PC-3 (cell line): ENCODE results near the gene MARCHF3. TPM values are rescaled to one million over a fixed set of nuclear protein-coding genes. Genes with fewer than 3 reads are reported as not detected.
"Not testable (repeated sequence)": the region's sequence is repeated elsewhere in the genome, so short reads cannot be mapped to it uniquely, and the experiment has no call there.

Source experiments
- ATAC-seq: fragments of 200-7000 bp; cut with Tn5 transposase; 2 replicates; pipeline ENCODE4 v1.9.1; 2020; ENCODE audit warnings: mild to moderate bottlenecking, moderate library complexity
- BruUV-seq: library from RNA; stranded (reverse); fragments of 400-500 nt; replicated peaks from 2 replicates; lab custom pipeline; 2021; lab: Mats Ljungman, UMichigan
- CTCF ChIA-PET: fragments of 300-600 bp; sonication (Branson Sonifier 250); formaldehyde crosslinking; loops from one replicate; lab custom pipeline; 2022; ENCODE audit warnings: antibody characterized with exemption; lab: Charles Lee
- POLR2A ChIA-PET: fragments of 300-600 bp; sonication (Branson Sonifier 250); formaldehyde crosslinking; loops from one replicate; lab custom pipeline; 2022; ENCODE audit warnings: antibody characterized with exemption; ENCODE audit not compliant: unreplicated experiment; lab: Charles Lee
- DNase-seq: peaks from one replicate; pipeline ENCODE4 v3.0.0-alpha.2; 2015
- H2AFZ ChIP-seq: fragments of 300-600 bp; sonication (generic); 2 replicates; pipeline ENCODE4 v1.6.0; 2016; ENCODE audit warnings: antibody characterized with exemption, low read length
- H3F3A ChIP-seq: fragments of 300-600 bp; sonication (generic); one replicate; pipeline ENCODE4 v1.6.0; 2017; ENCODE audit warnings: antibody characterized with exemption, low read length, control low read depth, mild to moderate bottlenecking; ENCODE audit not compliant: unreplicated experiment
- H3K27ac ChIP-seq: fragments of 300-600 bp; sonication (generic); 2 replicates; pipeline ENCODE4 v1.5.1; 2016; ENCODE audit warnings: mild to moderate bottlenecking, low read length
- H3K27me3 ChIP-seq: fragments of 300-600 bp; sonication (generic); 2 replicates; pipeline ENCODE4 v1.6.1; 2016; ENCODE audit warnings: low read length, mixed read lengths
- H3K36me3 ChIP-seq: fragments of 300-600 bp; sonication (generic); 2 replicates; pipeline ENCODE4 v1.6.1; 2016; ENCODE audit warnings: low read depth, mixed run types, low read length, mixed read lengths
- H3K4me1 ChIP-seq: fragments of 300-600 bp; sonication (generic); 2 replicates; pipeline ENCODE4 v1.5.1; 2016; ENCODE audit warnings: low read length; ENCODE audit not compliant: insufficient read depth
- H3K4me2 ChIP-seq: fragments of 300-600 bp; sonication (generic); 2 replicates; pipeline ENCODE4 v1.6.0; 2016; ENCODE audit warnings: low read length
- H3K4me3 ChIP-seq: fragments of 300-600 bp; sonication (generic); 2 replicates; pipeline ENCODE4 v1.5.1; 2016; ENCODE audit warnings: mild to moderate bottlenecking, low read length, mixed read lengths
- H3K79me2 ChIP-seq: fragments of 300-600 bp; sonication (generic); 2 replicates; pipeline ENCODE4 v1.6.1; 2017; ENCODE audit warnings: low read length, mixed read lengths
- H3K9ac ChIP-seq: fragments of 300-600 bp; sonication (generic); 2 replicates; pipeline ENCODE4 v1.6.0; 2016; ENCODE audit warnings: mild to moderate bottlenecking, low read length
- H3K9me2 ChIP-seq: fragments of 300-600 bp; sonication (generic); replicated peaks from 2 replicates; pipeline ENCODE4 v1.6.1; 2016; ENCODE audit warnings: mixed run types, low read length, mixed read lengths
- H3K9me3 ChIP-seq: fragments of 300-600 bp; sonication (generic); 2 replicates; pipeline ENCODE4 v1.6.1; 2016; ENCODE audit warnings: low read length, mixed read lengths
- H4K20me1 ChIP-seq: fragments of 300-600 bp; sonication (generic); 2 replicates; pipeline ENCODE4 v1.6.1; 2016; ENCODE audit warnings: low read length, mixed read lengths
- CTCF ChIP-seq: fragments of 300-600 bp; sonication (generic); conservative IDR thresholded peaks from 2 replicates; pipeline ENCODE4 v1.5.1; 2017; ENCODE audit warnings: antibody characterized with exemption, low read depth, mild to moderate bottlenecking, low read length
- EZH2 ChIP-seq: fragments of 300-600 bp; sonication (generic); IDR thresholded peaks from one replicate; pipeline ENCODE4 v1.6.1; 2017; ENCODE audit warnings: antibody characterized with exemption, mild to moderate bottlenecking, low read length; ENCODE audit not compliant: unreplicated experiment
- EZH2phosphoT487 ChIP-seq: fragments of 300-600 bp; sonication (generic); IDR thresholded peaks from 2 replicates; pipeline ENCODE4 v1.6.1; 2018; ENCODE audit warnings: mild to moderate bottlenecking, antibody characterized with exemption, low read length, borderline replicate concordance
- intact Hi-C: fragments of 100-400 bp; cut with micrococcal nuclease; formaldehyde crosslinking; loops from 2 replicates; pipeline ENCODE4 v1.9.0; 2023
- total RNA-seq: library from RNA; depleted of rRNA; stranded (reverse); fragments of >200 nt; gene quantifications from 2 replicates; pipeline ENCODE4 v1.2.3, GENCODE V29; 2014

The MARCHF3 gene
- total RNA-seq, 1 experiment from 2014 or later: 2.5 TPM

- ATAC-seq (no peak), DNase-seq (no peak)
- no peaks in the 10 kb centered on the region for H3F3A ChIP-seq
- no peak overlapping the region for H3K4me3 ChIP-seq
- no peaks in the 10 kb centered on the region for H3K9me3 ChIP-seq
- H3K4me1 ChIP-seq: no peaks in the 10 kb centered on the region
- no peaks in the 10 kb centered on the region for H3K79me2 ChIP-seq
- H3K36me3 ChIP-seq: no peaks in the 10 kb centered on the region
- CTCF ChIA-PET: no interaction called here
- H3K27ac ChIP-seq: no peak overlapping the region
- no peak overlapping the region for H3K4me2 ChIP-seq
- no peaks in the 10 kb centered on the region for H3K27me3 ChIP-seq
- no TSS peak for BruUV-seq
- H3K9me2 ChIP-seq: no peaks in the 10 kb centered on the region
- POLR2A ChIA-PET: no interaction called here
- no peak for TF ChIP-seq CTCF
- no peak for TF ChIP-seq EZH2
- no peak for TF ChIP-seq EZH2phosphoT487
- no peak overlapping the region for H2AFZ ChIP-seq
- no peaks in the 10 kb centered on the region for H4K20me1 ChIP-seq
- no peak overlapping the region for H3K9ac ChIP-seq
- intact Hi-C loops: no loop called here
These were observed 172.6 kb downstream of the MARCHF3 start for GRCh38 chr5:126857472-126858410.

GRCh38 chr5:126855266-126855665 is 175.1 kb downstream of the MARCHF3 start:
- Histone ChIP-seq H3K27me3 (no peaks in the 10 kb centered on the region), H3K4me2 (no peak overlapping the region), H3K4me3 (no peak overlapping the region), H3K9me3 (no peaks in the 10 kb centered on the region), H4K20me1 (no peaks in the 10 kb centered on the region), H2AFZ (no peak overlapping the region), H3K36me3 (no peaks in the 10 kb centered on the region), H3F3A (no peaks in the 10 kb centered on the region), H3K9me2 (no peaks in the 10 kb centered on the region), H3K27ac (no peak overlapping the region), H3K79me2 (no peaks in the 10 kb centered on the region), H3K4me1 (no peaks in the 10 kb centered on the region), H3K9ac (no peak overlapping the region)
- no TSS peak for BruUV-seq
- intact Hi-C loops: no loop called here
- TF ChIP-seq CTCF (no peak), EZH2 (no peak), EZH2phosphoT487 (no peak)
- DNase-seq: no peak
- ChIA-PET CTCF (no interaction called here), POLR2A (no interaction called here)
- no peak for ATAC-seq

- no peaks in the 10 kb centered on the region for H3K36me3 ChIP-seq
- no TSS peak for BruUV-seq
- no peaks in the 10 kb centered on the region for H3K27me3 ChIP-seq
- ChIA-PET CTCF (no interaction called here), POLR2A (no interaction called here)
- H3K9me2 ChIP-seq: no peaks in the 10 kb centered on the region
- no peak for TF ChIP-seq EZH2
- no peak for TF ChIP-seq EZH2phosphoT487
- no peak for TF ChIP-seq CTCF
- ATAC-seq: no peak
- no peaks in the 10 kb centered on the region for H3K4me1 ChIP-seq
- H3K4me3 ChIP-seq: no peak overlapping the region
- H4K20me1 ChIP-seq: no peaks in the 10 kb centered on the region
- no peaks in the 10 kb centered on the region for H3K9me3 ChIP-seq
- H3K27ac ChIP-seq: no peak overlapping the region
- H3K9ac ChIP-seq: no peak overlapping the region
- no peak overlapping the region for H3K4me2 ChIP-seq
- no peaks in the 10 kb centered on the region for H3F3A ChIP-seq
- no peak for DNase-seq
- H2AFZ ChIP-seq: no peak overlapping the region
- intact Hi-C loops: no loop called here
- H3K79me2 ChIP-seq: no peaks in the 10 kb centered on the region
These were observed 175.7 kb downstream of the MARCHF3 start for GRCh38 chr5:126854526-126855110.

GRCh38 chr5:126853541-126854307 is 176.6 kb downstream of the MARCHF3 start:
- H3K9me3 ChIP-seq, H3K27me3 ChIP-seq, H3K9me2 ChIP-seq, H4K20me1 ChIP-seq, H3K36me3 ChIP-seq, DNase-seq, H2AFZ ChIP-seq, H3K79me2 ChIP-seq, CTCF ChIA-PET, POLR2A ChIA-PET, H3K4me1 ChIP-seq, H3F3A ChIP-seq, BruUV-seq, intact Hi-C loops, H3K4me2 ChIP-seq, ATAC-seq, H3K27ac ChIP-seq, H3K9ac ChIP-seq, H3K4me3 ChIP-seq: not testable (repeated sequence)
